Stimulated activated CD4-positive, alpha-beta T cell treated with anti-CD3 and anti-CD28 coated beads, Interleukin-4, amount 100 ng/mL, for 1 hour (primary cell): ENCODE results near the gene GMFB.
A peak's percentile ranks its signal among the peaks of the same experiment; 100 is the strongest.
"Not testable (repeated sequence)": the region's sequence is repeated elsewhere in the genome, so short reads cannot be mapped to it uniquely, and the experiment has no call there.

ENCODE experiments used
- DNase-seq: peaks from one replicate; pipeline ENCODE4 v3.0.0-alpha.2; 2020

The GMFB gene

DNA sequence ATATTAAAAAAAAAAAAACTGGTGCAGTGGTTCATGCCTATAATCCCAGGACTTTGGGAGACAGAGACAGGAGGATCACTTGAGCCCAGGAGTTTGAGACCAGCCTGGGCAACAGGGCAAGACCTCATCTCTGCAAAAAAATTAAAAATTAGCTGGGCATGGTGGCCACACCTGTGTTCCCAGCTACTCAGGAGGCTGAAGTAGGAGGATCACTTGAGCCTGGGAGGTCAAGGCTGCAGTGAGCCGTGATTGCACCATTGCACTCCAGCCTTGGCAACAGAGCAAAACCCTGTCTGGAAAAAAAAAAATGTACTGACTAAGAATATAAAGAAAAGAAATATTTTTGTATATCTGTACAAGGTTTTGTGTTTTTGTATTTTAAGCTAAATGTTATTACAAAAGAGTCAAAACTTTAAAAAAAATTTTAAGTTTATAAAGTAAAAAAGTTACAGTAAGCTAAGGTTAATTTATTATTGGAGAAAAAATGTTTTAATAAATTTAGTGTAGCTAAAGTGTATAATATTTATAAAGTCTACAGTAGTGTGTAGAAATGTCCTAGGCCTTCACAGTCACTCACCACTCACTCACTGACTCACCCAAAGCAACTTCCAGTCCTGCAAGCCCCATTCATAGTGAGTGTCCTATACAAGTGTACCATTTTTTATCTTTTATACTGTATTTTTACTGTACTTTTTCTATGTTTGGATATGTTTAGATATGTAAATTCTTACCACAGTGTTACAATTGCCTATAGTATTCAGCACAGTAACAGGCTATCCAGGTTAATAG lies 31.8 kb downstream of the GMFB start:
- not testable (repeated sequence) for DNase-seq

DNA sequence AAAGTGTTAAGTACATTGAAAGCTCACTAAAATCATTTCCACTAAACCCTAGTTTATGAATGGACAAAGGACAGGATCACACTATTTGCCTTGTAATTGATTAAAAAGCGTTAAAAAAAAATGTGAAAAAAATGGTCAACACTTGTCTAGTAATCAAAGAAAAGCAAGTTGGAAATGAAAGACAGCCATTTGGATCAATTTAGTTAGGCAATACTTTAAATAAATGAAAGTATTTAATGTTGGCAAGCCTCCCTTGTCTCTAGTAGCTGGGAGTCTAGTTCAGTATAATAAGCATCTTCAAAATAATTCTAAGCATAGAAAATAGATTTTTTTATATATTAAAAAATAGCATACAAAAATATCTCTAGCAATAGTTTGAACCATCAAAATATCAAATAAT lies 33.4 kb downstream of the GMFB start:
- no peak for DNase-seq

DNA sequence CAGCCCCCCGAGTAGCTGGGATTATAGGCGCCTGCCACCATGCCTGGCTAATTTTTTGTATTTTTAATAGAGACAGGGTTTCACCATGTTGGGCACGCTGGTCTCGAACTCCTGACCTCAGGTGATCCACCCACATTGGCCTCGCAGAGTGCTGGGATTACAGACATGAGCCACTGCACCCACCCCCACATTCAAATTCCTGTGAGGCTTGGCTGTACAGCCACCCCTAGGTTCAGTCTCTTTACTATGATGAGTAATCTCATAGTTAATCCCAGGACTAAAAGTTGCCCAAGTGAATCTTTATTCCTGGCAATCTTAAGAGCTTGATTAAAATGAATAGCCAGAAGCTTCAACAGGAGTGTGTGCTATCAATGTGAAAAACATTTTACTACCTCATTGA lies 34.8 kb downstream of the GMFB start:
- not testable (repeated sequence) for DNase-seq

DNA sequence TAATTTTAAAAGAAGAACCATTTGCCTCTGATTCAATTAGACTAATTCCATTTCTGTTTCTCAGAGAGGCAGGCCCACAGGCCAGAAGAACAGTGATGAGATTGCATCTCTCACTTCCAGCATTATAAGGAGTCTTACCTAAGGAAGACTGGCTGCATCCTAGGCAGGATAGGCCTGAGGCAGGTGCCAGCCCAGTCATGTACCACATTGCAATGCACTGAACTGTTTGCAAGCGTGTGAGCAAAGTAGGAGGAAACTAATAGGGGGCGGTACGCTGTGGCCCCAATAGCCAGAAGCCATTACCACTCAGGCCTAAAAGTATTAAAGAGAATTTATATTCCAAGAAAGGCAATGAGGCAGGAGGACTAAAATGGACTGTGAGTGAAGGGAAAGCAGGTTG lies 35.5 kb downstream of the GMFB start:
- DNase-seq = no peak

DNA sequence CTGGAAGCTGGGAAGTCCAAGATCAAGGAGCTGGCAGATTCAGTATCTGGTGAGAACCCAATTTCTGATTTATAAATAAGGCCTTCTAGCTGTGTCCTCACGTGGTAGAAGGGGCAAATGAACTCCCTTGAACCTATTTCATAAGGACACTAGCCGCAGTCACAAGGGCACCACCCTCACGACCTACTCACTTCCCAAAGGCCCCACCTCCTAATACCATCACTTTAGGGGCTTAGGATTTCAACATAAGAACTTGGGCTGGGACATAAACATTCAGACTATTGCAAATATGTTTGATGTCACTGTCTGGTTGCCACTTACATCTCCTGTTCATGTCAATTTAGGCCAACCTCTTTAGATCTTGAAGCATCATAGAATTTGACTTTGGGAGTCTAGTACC lies 36.8 kb downstream of the GMFB start:
- DNase-seq = no peak

DNA sequence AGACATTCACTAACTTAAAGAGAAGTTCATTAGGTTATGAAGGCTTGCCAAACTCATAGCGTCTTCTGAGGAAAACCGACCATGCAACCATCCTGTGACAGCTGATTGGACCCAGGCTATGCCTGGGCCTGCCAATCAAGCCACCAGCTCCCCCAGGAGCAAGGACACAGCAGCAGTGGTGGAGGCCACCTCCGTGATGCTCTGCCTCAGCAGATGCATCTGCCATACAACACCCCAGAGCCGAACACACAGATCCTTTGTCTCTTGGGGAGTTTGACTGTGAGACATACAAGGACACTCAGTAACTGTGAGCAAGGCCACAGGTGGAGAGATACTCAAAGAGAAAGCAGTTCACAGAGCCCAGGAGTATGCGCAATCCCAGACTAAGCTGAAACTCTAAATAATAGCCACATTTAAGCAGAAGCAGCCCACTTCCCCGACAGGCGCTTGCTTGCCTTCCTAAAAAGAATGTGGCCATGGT lies 37.6 kb downstream of the GMFB start:
- no peak for DNase-seq

DNA sequence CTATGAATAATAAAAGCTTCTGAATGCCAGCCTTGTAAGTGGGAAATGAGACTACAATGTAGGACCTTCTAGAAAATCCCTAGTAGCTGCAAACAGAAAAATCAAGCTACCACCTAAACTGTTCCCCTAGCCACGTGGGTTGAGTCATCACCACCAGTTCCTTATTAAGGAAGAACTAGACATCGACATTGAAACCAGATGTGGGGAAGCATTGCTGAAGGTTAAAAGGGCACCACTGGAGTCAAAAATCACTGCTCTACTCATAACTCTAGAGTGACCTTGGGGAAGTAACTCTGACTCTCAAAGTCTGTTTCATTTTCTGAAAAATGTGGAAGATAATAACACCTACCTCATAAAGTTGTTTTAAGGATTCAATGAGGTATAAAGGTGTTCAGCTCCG lies 38.2 kb downstream of the GMFB start:
- no peak for DNase-seq

DNA sequence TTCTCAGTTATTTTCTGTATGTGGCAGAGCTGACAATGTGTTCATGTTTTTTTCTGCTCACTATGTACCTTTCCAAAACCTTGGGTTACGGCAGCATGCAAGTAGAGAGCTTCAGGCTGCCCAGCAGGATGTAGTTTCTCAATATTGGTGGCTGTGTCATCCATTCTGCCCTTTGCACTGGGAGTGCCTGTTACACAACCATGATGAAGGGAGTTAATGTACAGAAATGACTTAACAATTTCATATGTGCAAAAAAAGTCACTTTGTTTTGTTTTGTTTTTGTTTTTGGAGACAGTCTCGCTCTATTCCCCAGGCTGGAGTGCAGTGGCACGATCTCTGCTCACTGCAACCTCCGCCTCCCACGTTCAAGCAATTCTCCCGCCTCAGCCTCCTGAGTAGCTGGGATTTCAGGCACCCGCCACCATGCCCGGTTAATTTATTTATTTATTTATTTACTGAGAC lies 41.5 kb downstream of the GMFB start:
- DNase-seq = no peak

DNA sequence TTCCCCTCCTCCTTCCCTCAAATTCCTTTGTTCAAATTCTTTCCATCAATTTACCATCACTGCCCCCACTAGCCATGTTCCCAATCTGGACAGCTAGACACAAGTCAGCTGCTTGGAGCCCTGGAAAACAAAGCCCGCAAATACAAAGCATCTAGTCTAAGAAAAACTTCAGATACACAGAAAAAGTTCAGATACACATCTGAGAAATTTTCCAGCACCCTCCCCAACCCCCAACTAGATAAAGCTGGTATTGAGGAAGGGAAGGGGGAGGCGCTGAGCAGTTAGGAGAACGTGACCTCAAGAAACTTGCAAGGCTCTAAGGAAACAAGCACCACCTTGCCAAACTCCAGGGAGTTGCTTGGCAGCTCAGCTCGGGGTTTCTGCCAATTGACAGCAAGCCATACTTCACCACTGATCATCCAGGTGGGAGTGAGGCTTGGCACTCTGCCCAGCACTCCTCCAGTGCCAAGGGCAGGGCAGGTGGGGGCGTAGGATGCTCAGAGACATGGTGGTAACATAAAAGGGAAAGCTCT lies 42.6 kb downstream of the GMFB start:
- DNase-seq = no peak

DNA sequence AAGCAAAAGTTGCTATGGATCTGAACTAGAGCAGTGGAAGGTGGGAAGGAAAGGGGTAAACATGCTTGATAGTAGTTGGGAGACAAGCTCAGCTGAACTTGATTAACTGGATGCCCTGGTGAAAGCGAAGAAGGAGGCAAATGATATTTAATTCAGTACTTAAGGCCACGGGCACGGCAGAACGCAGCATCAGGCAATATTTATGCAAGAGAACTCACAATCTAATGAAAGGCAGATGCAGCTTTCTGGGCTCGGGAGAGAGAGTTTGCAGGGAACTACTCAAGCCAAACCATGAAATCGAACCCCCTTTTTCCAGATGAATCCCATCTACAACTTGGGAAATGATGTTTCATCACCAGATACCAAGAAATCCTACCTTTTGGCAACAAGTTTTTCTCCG lies 44.1 kb downstream of the GMFB start:
- no peak for DNase-seq

DNA sequence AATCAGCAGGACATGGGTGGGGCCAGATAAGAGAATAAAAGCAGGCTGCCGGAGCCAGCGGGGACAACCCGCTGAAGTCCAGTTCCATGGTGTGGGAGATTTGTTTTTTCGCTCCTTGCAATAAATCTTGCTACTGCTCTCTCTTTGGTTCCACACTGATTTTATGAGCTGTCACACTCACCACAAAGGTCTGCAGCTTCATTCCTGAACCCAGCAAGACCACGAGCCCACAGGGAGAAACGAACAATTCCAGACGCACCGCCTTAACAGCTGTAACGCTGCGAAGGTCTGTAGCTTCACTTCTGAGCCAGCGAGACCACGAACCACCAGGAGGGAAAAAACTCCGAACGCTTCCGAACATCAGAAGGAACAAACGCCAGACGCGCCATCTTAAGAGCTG lies 44.8 kb downstream of the GMFB start:
- DNase-seq = no peak

DNA sequence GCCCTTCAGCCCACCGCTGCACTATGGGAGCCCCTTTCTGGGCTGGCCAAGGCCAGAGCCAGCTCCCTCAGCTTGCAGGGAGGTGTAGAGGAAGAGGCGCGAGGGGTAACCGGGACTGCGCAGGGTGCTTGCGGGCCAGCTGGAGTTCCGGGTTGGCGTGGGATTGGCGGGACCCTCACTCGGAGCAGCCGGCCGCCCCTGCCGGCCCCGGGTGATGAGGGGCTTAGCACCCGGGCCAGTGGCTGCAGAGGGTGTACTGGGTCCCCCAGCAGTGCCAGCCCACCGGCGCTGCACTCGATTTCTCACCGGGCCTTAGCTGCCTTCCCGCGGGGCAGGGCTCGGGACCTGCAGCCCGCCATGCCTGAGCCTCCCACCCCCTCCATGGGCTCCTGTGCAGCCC lies 45.8 kb downstream of the GMFB start:
- not testable (repeated sequence) for DNase-seq

DNA sequence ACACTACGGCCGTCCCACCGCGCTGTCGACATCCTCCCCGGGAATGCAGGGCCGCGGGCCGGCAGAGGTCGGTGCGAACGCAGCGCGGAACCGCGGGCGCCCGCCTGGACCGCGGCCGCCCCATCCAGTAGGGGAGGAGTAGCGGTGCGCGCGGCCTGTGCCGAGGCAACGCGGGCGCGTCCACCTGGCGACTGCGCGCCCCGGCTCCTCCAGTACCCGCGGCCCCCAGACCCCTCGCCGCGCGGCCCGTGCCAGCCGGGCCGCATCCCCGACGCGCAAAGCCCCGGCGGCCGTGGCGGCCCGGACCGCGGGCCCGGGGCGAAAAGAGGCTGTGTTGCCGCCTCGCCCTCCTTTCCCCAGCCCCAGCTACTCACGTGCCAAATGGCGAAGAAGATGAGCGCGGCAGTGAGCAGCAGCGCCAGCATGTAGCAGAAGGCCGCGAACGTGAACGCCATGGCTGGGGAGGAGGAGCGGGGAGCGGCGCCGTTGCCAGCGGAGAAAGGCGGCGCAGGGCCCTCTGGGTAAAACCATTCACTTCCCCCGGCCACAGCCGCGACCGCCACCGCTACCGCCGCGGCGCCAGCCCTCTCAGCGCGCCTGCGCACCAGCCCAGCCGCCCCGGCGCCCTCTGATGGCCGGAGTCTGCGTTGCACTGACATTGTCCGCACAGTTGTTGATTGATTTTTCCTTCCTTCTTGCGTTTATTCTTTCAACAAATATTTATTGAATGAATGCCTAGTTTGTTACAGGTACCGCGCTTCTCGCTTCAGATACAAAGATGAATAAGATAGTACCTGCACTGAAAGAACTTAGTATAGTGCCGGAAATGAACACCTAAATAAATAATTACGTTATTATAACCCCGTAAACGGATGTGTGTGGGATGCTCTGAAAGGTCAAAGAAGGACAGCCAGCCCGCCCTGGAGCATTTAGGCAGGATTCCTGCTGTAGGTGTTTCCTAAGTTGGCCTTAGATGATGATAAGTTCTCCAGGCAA lies 47.6 kb downstream of the GMFB start, which contains the start of gene CNIH1:
TSS of gene CNIH1 (minus strand) at position 502 of the 996 bp plus-strand sequence. CDS start at position 455, 47 bp downstream.
- DNase-seq = peak; percentile 91

DNA sequence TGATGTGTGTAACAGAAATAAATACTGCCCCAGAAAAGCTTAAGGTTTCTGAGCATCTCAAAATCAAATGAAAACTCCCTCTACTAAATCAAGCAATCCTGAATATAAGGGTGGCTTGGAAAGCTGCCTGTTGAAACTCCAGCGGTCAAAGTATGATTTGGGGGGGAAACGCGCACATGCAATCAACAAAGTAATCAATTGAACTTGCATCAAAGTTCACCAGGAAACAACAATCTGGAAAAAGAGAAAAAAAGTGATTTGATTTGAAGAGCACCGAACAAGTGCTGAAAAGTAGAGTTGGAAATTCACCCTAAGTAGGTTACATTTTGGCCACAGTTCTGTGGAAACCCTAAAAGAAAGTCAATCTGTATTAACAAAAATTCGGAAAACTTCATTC lies 48.3 kb downstream of the GMFB start:
- no peak for DNase-seq

DNA sequence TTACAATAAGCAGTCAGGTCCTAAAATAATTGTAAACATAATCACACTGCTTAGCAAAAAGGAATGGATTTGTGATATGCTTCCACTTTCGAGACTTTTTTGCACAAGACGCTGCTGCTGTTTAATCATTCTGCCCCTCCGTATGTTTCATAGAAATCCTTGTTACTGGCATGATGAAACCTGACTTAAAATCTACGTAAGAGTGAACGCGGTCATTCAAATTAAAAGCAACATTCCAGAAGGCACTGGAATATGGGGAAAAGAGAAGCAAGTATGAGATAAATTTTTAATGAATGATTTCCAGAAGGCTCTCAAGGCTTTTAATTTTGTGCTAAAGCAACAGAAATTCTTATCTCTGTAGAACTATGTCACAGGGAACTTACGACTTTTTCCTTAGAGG lies 48.7 kb downstream of the GMFB start:
- no peak for DNase-seq

DNA sequence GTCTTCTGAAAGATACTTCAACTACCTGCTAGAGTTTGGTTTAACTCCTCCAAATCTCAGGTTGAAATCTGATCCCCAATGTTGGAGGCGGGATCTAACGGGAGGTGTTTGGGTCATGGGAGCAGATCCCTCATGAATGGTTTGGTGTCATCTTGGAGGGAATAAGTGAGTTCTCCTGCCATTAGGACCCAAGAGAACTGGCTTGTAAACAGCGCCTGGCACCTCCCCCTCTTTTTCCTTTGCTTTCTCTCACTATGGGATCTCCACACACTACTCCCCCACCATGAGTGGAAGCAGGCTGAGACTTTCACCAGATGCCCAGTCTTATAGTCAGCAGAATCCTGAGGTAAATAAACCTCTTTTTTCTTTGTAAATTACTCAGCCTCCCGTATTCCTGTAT lies 50.1 kb downstream of the GMFB start:
- DNase-seq = no peak

DNA sequence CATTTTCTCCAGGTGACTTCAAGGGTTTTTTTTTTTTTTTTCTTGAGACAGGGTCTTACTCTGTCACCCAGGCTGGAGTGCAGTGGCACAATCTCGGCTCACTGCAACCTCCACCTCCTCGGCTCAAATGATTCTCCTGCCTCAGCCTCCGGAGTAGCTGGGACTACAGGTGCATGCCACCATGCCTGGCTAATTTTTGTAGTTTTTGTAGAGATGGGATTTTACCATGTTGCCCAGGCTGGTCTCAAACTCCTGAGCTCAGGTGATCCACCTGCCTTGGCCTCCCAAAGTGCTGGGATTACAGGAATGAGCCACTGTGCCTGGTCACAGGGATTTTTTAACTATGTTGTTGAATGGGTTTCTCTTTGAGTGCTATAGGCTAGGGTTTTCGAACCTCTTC lies 50.8 kb downstream of the GMFB start:
- not testable (repeated sequence) for DNase-seq

DNA sequence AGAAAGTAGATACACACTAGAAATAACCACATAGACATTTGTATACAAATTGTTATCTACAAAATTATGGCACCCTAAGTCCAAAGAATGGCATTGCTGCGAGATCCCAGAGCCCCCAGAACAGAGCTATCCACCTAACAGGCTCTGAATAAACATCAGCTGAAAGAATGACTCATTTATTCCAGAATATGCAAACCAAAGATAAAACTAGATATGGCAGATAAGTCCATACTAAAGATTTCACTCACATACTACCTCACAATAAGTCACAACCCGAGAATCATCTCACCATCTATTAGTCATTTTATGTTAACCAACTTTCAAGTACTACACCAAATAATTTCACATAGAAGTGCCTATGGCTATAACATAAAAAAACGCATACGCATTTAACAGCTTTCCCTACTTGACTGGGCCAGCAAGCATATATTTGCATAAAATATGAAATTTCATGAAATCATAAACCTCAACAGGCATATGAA lies 53.2 kb downstream of the GMFB start:
- DNase-seq = no peak

DNA sequence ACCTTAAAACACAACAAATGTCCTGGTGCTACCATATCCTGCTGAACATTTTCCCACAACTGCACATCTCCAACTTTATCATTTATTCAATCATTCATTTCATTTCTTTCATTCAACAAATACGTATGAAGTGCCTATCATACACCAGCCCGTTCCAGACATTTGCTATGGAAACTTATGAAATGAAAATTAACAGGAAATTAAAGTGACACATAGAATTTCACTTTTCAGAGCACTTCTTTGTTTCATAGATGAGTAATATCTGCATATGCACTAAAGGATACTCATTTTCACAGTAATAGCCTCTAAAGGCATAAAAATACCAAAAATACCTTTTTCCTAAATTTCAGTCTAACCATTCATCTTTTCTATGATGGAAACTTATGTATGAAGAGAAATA lies 60.3 kb downstream of the GMFB start:
- DNase-seq = no peak

DNA sequence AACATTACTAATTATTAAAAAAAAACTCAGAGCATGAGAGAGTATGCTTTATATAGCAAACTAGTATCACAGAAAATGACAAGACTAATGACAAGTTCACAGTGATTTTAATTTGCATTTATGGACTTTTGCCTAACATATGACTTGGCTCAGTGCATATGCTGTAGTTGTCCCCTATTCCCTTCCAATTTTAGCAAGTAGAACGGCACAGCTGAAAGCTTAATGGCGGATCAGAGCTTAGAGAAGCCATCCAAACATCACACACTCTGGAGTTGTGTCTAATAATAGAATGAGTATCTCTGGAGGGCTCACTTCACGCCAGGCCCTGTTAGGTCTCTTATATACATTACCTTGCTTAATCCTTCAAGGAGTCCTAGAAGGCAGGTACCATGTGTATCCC lies 60.9 kb downstream of the GMFB start:
- no peak for DNase-seq

DNA sequence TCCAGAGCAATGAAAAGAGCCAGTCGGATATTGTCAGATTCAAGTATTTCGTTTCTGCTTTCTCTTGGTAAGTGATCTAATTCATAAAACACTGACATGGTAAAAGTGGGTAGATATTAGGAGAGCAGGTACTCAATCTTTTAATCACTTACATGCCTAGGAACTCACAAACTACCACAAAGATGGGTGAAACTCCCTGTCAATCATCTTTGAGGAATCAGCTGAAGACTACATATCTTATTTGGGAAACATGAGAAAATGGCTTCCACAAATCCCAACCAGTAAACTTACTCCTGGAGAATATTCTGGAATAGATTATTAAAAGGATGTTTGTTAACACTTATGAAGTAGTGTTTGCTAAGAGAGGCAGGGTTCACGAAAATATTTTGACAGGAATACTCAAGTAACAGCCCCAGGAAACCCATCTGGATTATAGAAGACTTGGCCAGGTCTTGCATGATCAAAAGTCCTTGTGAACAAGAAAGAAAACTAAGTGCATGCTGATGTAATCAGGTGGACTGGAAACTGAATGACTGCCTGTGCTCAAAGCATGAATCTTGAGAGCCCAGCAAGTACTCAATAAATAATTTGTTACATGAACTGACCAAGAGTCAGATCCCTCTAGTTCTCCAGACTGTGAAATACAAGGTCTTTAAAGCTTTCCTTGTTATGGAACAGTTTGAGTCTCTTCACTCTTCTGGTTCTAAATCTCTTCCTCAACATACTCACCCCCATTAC lies 63.1 kb downstream of the GMFB start:
- DNase-seq = no peak

DNA sequence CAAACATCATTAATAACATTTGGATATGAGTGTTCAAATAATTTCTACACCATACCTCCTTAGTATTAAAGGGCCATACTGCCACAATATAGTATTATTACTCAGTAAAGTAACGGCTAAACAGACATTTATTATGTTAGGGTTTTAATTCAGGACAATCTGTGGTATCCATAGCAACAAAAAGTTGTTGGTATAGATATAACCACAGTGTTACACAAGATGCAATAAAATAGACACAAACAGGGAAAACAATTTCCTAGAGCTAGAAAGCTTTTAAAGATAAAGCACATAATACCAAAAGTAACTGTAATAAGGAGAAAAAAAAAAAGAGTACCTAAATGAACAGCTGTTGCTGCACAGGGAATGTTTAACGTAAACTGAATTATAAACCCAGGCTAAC lies 63.7 kb downstream of the GMFB start:
- no peak for DNase-seq
